ENCODE results near the gene CCR5.

Gene CCR5

DNA sequence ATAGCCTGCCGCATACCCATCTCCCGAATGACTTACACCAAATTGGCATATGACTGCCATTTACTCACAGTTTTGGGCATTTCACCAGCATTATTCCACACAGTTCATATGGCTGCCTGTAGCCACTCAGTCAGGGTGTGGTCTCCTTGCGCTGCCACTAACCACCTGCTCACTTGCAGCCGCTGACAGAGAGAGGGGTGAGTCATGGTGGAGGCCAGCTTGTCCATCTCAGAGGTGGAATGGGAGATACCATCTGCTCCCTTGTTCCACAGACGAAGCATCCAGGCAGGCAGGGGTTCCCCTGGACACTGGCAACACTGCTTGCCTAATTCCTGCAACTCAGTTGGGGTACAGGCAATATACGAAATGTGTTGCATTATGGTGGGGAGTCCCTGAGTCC is 51.9 kb downstream of the CCR5 start:
- Histone ChIP-seq H3K4me3 (no peak overlapping the region), H3K27ac (no peak overlapping the region)
- no peak for DNase-seq (ENCODE audit: low spot score)
- TF ChIP-seq CTCF (IDR thresholded peaks at IDR 0.05), result no peak

- Histone ChIP-seq H3K27ac (no peak overlapping the region), H3K4me3 (no peak overlapping the region)
- no peak for DNase-seq (ENCODE audit: low spot score)
- TF ChIP-seq CTCF (IDR thresholded peaks at IDR 0.05), result no peak
Measured at GRCh38 chr3:46423588-46423987, 52.8 kb downstream of the CCR5 start.

All from coronary artery (tissue), 2 donors.